SH-SY5Y (cell line): ENCODE results near the gene SERINC3.

Experiments used
- GATA2 ChIP-seq: IDR thresholded peaks from 2 replicates; pipeline ENCODE4 v1.6.1; 2011; ENCODE audit warnings: mild to moderate bottlenecking, low read depth, low read length
- GATA3 ChIP-seq: IDR thresholded peaks from 2 replicates; pipeline ENCODE4 v1.6.1; 2011; ENCODE audit warnings: low read depth, mild to moderate bottlenecking, low read length, moderate library complexity

Gene SERINC3

GRCh38 chr20:44468044-44468782, 53.7 kb downstream of the SERINC3 start:
- no peak for TF ChIP-seq GATA2
- TF ChIP-seq GATA3, result no peak

- no peak for TF ChIP-seq GATA3
- TF ChIP-seq GATA2, result no peak
Observed at GRCh38 chr20:44467289-44467883, 54.5 kb downstream of the SERINC3 start.

GRCh38 chr20:44465001-44465560, 56.8 kb downstream of the SERINC3 start:
- no peak for TF ChIP-seq GATA2
- no peak for TF ChIP-seq GATA3

GRCh38 chr20:44464514-44464913, 57.4 kb downstream of the SERINC3 start:
- TF ChIP-seq GATA2 (no peak), GATA3 (no peak)

GRCh38 chr20:44463466-44463865, 58.4 kb downstream of the SERINC3 start:
- no peak for TF ChIP-seq GATA2
- TF ChIP-seq GATA3, result no peak

GRCh38 chr20:44461803-44462174, 60.1 kb downstream of the SERINC3 start:
- TF ChIP-seq GATA3 (no peak), GATA2 (no peak)

GRCh38 chr20:44461142-44461802, 60.6 kb downstream of the SERINC3 start:
- TF ChIP-seq GATA3 (no peak), GATA2 (no peak)

- TF ChIP-seq GATA2, result no peak
- no peak for TF ChIP-seq GATA3
Observed at GRCh38 chr20:44460795-44461141, 61.1 kb downstream of the SERINC3 start.

- no peak for TF ChIP-seq GATA3
- TF ChIP-seq GATA2, result no peak
Observed at GRCh38 chr20:44459271-44459670, 62.6 kb downstream of the SERINC3 start.

GRCh38 chr20:44457016-44457415, 64.9 kb downstream of the SERINC3 start:
- TF ChIP-seq GATA3 (no peak), GATA2 (peak; percentile 83)

- TF ChIP-seq GATA2 (no peak), GATA3 (no peak)
Observed at GRCh38 chr20:44456611-44457010, 65.3 kb downstream of the SERINC3 start.

- TF ChIP-seq GATA3, result no peak
- no peak for TF ChIP-seq GATA2
Observed at GRCh38 chr20:44455126-44455525, 66.7 kb downstream of the SERINC3 start.

- TF ChIP-seq GATA2 (no peak), GATA3 (no peak)
Observed at GRCh38 chr20:44454306-44454963, 67.4 kb downstream of the SERINC3 start.

- TF ChIP-seq GATA3 (no peak), GATA2 (no peak)
Observed at GRCh38 chr20:44450903-44451450, 70.9 kb downstream of the SERINC3 start.
